MM.1S (cell line): Measurements from ENCODE around the gene SETD2.

Experiments used
- DNase-seq: peaks from one replicate; pipeline ENCODE4 v3.0.0-alpha.2; 2015
- H2AFZ ChIP-seq: fragments of 300-600 bp; sonication (generic); 2 replicates; pipeline ENCODE4 v1.6.0; 2016; ENCODE audit warnings: antibody characterized with exemption, low read length
- H3F3A ChIP-seq: fragments of 300-600 bp; sonication (generic); 2 replicates; pipeline ENCODE4 v1.6.1; 2016; ENCODE audit warnings: mild to moderate bottlenecking, antibody characterized with exemption, low read length, moderate library complexity, mixed read lengths; ENCODE audit not compliant: insufficient read depth
- H3K27ac ChIP-seq: fragments of 300-600 bp; sonication (generic); 2 replicates; pipeline ENCODE4 v1.5.1; 2016; ENCODE audit warnings: mild to moderate bottlenecking, low read length
- H3K27me3 ChIP-seq: fragments of 300-600 bp; sonication (generic); replicated peaks from 2 replicates; pipeline ENCODE4 v1.6.0; 2016; ENCODE audit warnings: low read length; ENCODE audit not compliant: insufficient read depth
- H3K36me3 ChIP-seq: fragments of 300-600 bp; sonication (generic); replicated peaks from 2 replicates; pipeline ENCODE4 v1.6.1; 2016; ENCODE audit warnings: mild to moderate bottlenecking, low read length, mixed read lengths; ENCODE audit not compliant: insufficient read depth
- H3K4me1 ChIP-seq: fragments of 300-600 bp; sonication (generic); 2 replicates; pipeline ENCODE4 v1.6.1; 2016; ENCODE audit warnings: low read length, mixed read lengths
- H3K4me2 ChIP-seq: fragments of 300-600 bp; sonication (generic); 2 replicates; pipeline ENCODE4 v1.6.0; 2016; ENCODE audit warnings: low read depth, low read length
- H3K4me3 ChIP-seq: fragments of 300-600 bp; sonication (generic); 2 replicates; pipeline ENCODE4 v1.5.1; 2016; ENCODE audit warnings: low read length, mixed read lengths
- H3K79me2 ChIP-seq: fragments of 300-600 bp; sonication (generic); 2 replicates; pipeline ENCODE4 v1.6.1; 2016; ENCODE audit warnings: mixed run types, low read length, mixed read lengths
- H3K9ac ChIP-seq: fragments of 300-600 bp; sonication (generic); 2 replicates; pipeline ENCODE4 v1.6.1; 2016; ENCODE audit warnings: low read length, mixed read lengths
- H3K9me2 ChIP-seq: fragments of 300-600 bp; sonication (generic); replicated peaks from 2 replicates; pipeline ENCODE4 v1.6.1; 2016; ENCODE audit warnings: mild to moderate bottlenecking, low read length, mixed read lengths; ENCODE audit not compliant: insufficient read depth
- H3K9me3 ChIP-seq: fragments of 300-600 bp; sonication (generic); replicated peaks from 2 replicates; pipeline ENCODE4 v1.6.1; 2016; ENCODE audit warnings: mild to moderate bottlenecking, low read length, mixed read lengths; ENCODE audit not compliant: insufficient read depth
- H4K20me1 ChIP-seq: fragments of 300-600 bp; sonication (generic); 2 replicates; pipeline ENCODE4 v1.6.1; 2016; ENCODE audit warnings: mild to moderate bottlenecking, low read length, moderate library complexity, mixed read lengths; ENCODE audit not compliant: insufficient read depth
- CTCF ChIP-seq: fragments of 300-600 bp; sonication (generic); IDR thresholded peaks from 2 replicates; pipeline ENCODE4 v1.5.1; 2016; ENCODE audit warnings: antibody characterized with exemption, low read length, mixed read lengths
- EZH2 ChIP-seq: fragments of 300-600 bp; sonication (generic); optimal IDR thresholded peaks from 2 replicates; pipeline ENCODE3; 2017; ENCODE audit warnings: low read depth, mild to moderate bottlenecking, antibody characterized with exemption, low read length, mixed read lengths
- EZH2phosphoT487 ChIP-seq: fragments of 300-600 bp; sonication (generic); IDR thresholded peaks from 2 replicates; pipeline ENCODE4 v1.6.1; 2018; ENCODE audit warnings: antibody characterized with exemption, low read length

Gene SETD2

DNA sequence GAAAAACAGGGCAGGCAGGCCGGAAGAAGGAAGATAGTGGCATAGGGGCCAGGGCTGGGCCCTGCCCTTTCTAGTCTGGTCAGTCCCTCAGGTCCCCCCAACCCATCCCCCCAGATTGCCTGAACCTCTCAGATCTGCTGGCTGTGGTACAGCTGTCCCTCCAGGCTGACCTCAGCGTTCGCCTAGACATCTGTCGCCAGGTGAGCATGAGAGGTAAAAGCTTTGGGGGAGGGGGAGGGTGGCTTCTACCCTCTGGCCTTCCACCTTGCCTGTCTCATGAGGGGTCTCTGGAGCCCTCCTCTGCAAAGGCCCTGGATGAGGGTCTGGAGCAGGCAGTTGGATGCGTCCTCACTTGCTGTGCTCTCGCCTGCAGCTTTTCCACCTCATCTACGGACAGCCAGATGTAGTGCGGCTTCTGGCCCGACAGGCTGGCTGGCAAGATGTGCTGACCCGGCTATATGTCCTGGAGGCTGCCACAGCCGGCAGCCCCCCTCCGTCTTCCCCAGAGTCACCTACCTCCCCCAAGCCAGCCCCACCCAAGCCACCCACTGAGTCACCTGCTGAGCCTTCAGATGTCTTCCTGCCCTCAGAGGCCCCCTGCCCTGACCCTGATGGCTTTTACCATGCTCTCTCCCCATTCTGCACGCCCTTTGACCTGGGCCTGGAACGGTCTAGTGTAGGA lies 164.3 kb downstream of the SETD2 start:
- no peaks in the 10 kb centered on the region for H3K9me2 ChIP-seq
- H3K79me2 ChIP-seq = no peaks in the 10 kb centered on the region
- DNase-seq = no peak
- H3K36me3 ChIP-seq = no peaks in the 10 kb centered on the region; the same call in 1 of the 2 replicates
- H3F3A ChIP-seq = no peaks in the 10 kb centered on the region
- TF ChIP-seq EZH2phosphoT487 (no peak), EZH2 (no peak), CTCF (no peak)
- H4K20me1 ChIP-seq = no peaks in the 10 kb centered on the region
- H3K4me3 ChIP-seq = no peak overlapping the region
- H3K4me2 ChIP-seq = no peak overlapping the region
- H3K27me3 ChIP-seq = no peaks in the 10 kb centered on the region
- H3K27ac ChIP-seq = no peak overlapping the region
- no peak overlapping the region for H3K9ac ChIP-seq
- no peaks in the 10 kb centered on the region for H3K9me3 ChIP-seq
- no peak overlapping the region for H2AFZ ChIP-seq
- no peaks in the 10 kb centered on the region for H3K4me1 ChIP-seq

DNA sequence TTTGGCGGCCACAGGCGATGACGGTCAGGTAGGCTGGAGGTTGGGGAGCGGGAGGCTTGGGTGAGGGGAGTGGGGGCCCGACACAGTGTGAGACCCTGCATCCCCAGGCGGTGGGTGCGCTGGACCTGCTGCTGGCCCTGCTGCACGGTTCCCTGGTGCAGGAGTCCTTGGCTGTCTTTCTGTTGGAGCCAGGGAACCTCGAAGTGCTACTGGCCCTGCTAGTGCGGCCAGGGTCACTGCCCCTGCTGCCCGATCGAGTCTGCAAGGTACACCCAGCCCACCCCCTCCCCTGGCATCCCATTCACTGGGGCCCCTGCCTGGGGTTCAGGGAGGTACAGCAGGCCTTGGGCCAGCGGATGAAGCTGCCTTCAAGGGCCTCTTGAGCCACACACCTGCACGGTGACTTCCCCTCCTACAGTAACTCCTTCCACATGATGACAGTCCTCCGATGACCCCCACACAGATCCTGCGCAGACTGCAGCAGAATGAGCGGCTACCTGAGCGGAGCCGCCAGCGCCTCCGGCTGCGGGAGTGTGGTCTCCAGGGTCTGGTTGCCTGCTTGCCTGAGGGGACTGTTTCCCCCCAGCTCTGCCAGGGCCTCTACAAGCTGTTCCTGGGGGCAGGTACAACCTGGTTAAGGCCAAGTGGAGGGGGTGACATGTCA lies 164.9 kb downstream of the SETD2 start:
- no peak for DNase-seq
- H3K9me2 ChIP-seq = no peaks in the 10 kb centered on the region
- no peak overlapping the region for H2AFZ ChIP-seq
- H3K9ac ChIP-seq = no peak overlapping the region
- H3K79me2 ChIP-seq = no peaks in the 10 kb centered on the region
- TF ChIP-seq EZH2 (no peak), CTCF (no peak), EZH2phosphoT487 (no peak)
- H4K20me1 ChIP-seq = no peaks in the 10 kb centered on the region
- no peaks in the 10 kb centered on the region for H3K4me1 ChIP-seq
- no peak overlapping the region for H3K4me3 ChIP-seq
- H3K9me3 ChIP-seq = no peaks in the 10 kb centered on the region
- no peak overlapping the region for H3K27ac ChIP-seq
- H3F3A ChIP-seq = no peaks in the 10 kb centered on the region
- H3K36me3 ChIP-seq = no peaks in the 10 kb centered on the region; the same call in 1 of the 2 replicates
- no peak overlapping the region for H3K4me2 ChIP-seq
- no peaks in the 10 kb centered on the region for H3K27me3 ChIP-seq

DNA sequence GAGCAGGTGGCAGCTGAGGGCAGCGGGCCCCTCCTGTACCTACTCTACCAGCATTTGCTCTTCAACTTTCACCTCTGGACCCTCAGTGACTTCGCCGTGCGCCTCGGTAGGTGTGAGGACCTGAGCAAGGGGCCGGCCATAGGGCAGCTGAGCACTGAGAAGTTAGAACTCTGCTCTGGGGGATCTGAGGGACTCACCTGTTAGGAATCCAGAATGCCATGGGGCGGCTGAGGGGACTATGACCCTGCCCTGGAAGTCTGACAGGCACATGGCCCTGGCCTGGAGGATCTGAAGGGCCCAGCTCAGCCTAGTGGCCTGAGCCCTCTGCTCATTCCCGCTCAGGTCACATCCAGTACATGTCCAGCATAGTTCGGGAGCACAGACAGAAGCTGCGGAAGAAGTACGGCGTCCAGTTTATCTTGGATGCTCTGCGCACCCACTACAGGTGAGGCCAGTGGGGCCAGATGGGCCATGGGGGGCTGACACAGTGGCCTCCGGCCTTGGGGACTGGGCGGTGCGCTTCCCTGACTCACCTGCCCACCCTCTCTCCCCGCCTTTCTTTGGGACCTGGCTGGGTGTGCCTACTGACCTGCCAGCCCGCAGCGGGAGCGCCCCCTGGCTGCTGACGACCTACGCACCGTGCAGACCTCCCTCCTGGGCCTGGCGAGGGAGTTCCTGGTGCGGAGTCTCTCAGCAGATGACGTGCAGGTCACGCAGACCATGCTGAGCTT lies 165.6 kb downstream of the SETD2 start:
- Histone ChIP-seq H4K20me1 (no peaks in the 10 kb centered on the region), H3K9ac (no peak overlapping the region), H3K4me3 (no peak overlapping the region), H3K27me3 (no peaks in the 10 kb centered on the region), H3K36me3 (no peaks in the 10 kb centered on the region; the same call in 1 of the 2 replicates), H3K9me2 (no peaks in the 10 kb centered on the region), H3K27ac (no peak overlapping the region), H3K9me3 (no peaks in the 10 kb centered on the region), H3K4me1 (no peaks in the 10 kb centered on the region), H3K4me2 (no peak overlapping the region), H2AFZ (no peak overlapping the region), H3K79me2 (no peaks in the 10 kb centered on the region), H3F3A (no peaks in the 10 kb centered on the region)
- TF ChIP-seq CTCF = peak; percentile 74
- TF ChIP-seq EZH2phosphoT487 = no peak
- TF ChIP-seq EZH2 = no peak
- DNase-seq = no peak
